OCI-LY3 (cell line): ENCODE measurements around the gene ARHGAP10.

Source experiments
- H2AFZ ChIP-seq: fragments of 200-600, 300-600 bp; shearing (Covaris generic); 2 replicates; pipeline ENCODE4 v1.6.0; 2014; ENCODE audit warnings: antibody characterized with exemption, low read depth, low read length
- H3K27ac ChIP-seq: fragments of 200-600, 300-600 bp; sonication (generic); 2 replicates; pipeline ENCODE4 v1.5.1; 2014; ENCODE audit warnings: mild to moderate bottlenecking, low read length, moderate library complexity, mixed read lengths
- H3K27me3 ChIP-seq: fragments of 200-600, 300-600 bp; sonication (generic); 2 replicates; pipeline ENCODE4 v1.6.1; 2014; ENCODE audit warnings: low read depth, low read length, mixed read lengths
- H3K36me3 ChIP-seq: fragments of 200-600, 300-600 bp; sonication (generic); replicated peaks from 2 replicates; pipeline ENCODE3; 2014; ENCODE audit warnings: low read depth, low read length, mixed read lengths
- H3K4me1 ChIP-seq: fragments of 300-600, 200-600 bp; sonication (generic); 2 replicates; pipeline ENCODE4 v1.6.1; 2014; ENCODE audit warnings: low read length, mixed read lengths
- H3K4me2 ChIP-seq: fragments of 200-600, 300-600 bp; sonication (generic); 2 replicates; pipeline ENCODE4 v1.6.1; 2014; ENCODE audit warnings: low read length, mixed read lengths
- H3K4me3 ChIP-seq: fragments of 300-600, 200-600 bp; sonication (generic); 2 replicates; pipeline ENCODE4 v1.5.1; 2014; ENCODE audit warnings: antibody characterized with exemption, mild to moderate bottlenecking, low read length, moderate library complexity
- H3K79me2 ChIP-seq: fragments of 300-600, 200-600 bp; shearing (Covaris generic); 2 replicates; pipeline ENCODE4 v1.6.1; 2014; ENCODE audit warnings: mild to moderate bottlenecking, low read length, mixed read lengths
- H3K9ac ChIP-seq: fragments of 300-600, 200-600 bp; shearing (Covaris generic); 2 replicates; pipeline ENCODE4 v1.6.0; 2014; ENCODE audit warnings: mild to moderate bottlenecking, low read length, moderate library complexity
- H3K9me3 ChIP-seq: fragments of 200-600, 300-600 bp; shearing (Covaris generic); 2 replicates; pipeline ENCODE4 v1.6.1; 2014; ENCODE audit warnings: low read length, mixed read lengths; ENCODE audit not compliant: insufficient read depth
- H4K20me1 ChIP-seq: fragments of 200-600, 300-600 bp; sonication (generic); 2 replicates; pipeline ENCODE4 v1.6.1; 2016; ENCODE audit warnings: low read length, mixed read lengths; ENCODE audit not compliant: insufficient read depth
- CTCF ChIP-seq: fragments of 200-600, 300-600 bp; sonication (generic); IDR thresholded peaks from 2 replicates; pipeline ENCODE4 v1.5.1; 2014; ENCODE audit warnings: antibody characterized with exemption, low read length, low read depth
- EZH2phosphoT487 ChIP-seq: fragments of 200-600 bp; shearing (Covaris generic); IDR thresholded peaks from 2 replicates; pipeline ENCODE4 v1.6.1; 2018; ENCODE audit warnings: antibody characterized with exemption, mixed run types, low read depth

The ARHGAP10 gene

GRCh38 chr4:147737623-147738022, 5.7 kb downstream of the ARHGAP10 start:
- Histone ChIP-seq H3K36me3 (no peaks in the 10 kb centered on the region), H3K27ac (no peak overlapping the region), H3K27me3 (peaks cover 5% of the 10 kb centered on the region; the same call in 1 of the 2 replicates), H3K4me2 (no peak overlapping the region), H2AFZ (no peak overlapping the region), H3K4me3 (no peak overlapping the region), H3K79me2 (peaks cover 33% of the 10 kb centered on the region), H3K4me1 (peaks cover 35% of the 10 kb centered on the region), H4K20me1 (peaks cover 9% of the 10 kb centered on the region; the same call in 1 of the 2 replicates), H3K9me3 (no peaks in the 10 kb centered on the region), H3K9ac (no peak overlapping the region)
- no peak for TF ChIP-seq EZH2phosphoT487
- TF ChIP-seq CTCF: no peak

GRCh38 chr4:147739239-147739823, 7.4 kb downstream of the ARHGAP10 start:
- TF ChIP-seq EZH2phosphoT487 (no peak), CTCF (no peak)
- peaks cover 19% of the 10 kb centered on the region for H3K4me1 ChIP-seq
- H4K20me1 ChIP-seq: peaks cover under 1% of the 10 kb centered on the region; the same call in 1 of the 2 replicates

GRCh38 chr4:147740176-147740575, 8.3 kb downstream of the ARHGAP10 start:
- H3K4me3 ChIP-seq: no peak overlapping the region
- H3K27ac ChIP-seq: no peak overlapping the region
- H3K36me3 ChIP-seq: no peaks in the 10 kb centered on the region
- H3K4me1 ChIP-seq: peaks cover 11% of the 10 kb centered on the region
- H3K9ac ChIP-seq: no peak overlapping the region
- H3K9me3 ChIP-seq: no peaks in the 10 kb centered on the region
- H4K20me1 ChIP-seq: no peaks in the 10 kb centered on the region
- peaks cover 22% of the 10 kb centered on the region for H3K79me2 ChIP-seq
- H2AFZ ChIP-seq: no peak overlapping the region
- H3K27me3 ChIP-seq: peaks cover 4% of the 10 kb centered on the region; the same call in 1 of the 2 replicates
- no peak overlapping the region for H3K4me2 ChIP-seq
- no peak for TF ChIP-seq EZH2phosphoT487
- TF ChIP-seq CTCF: no peak

More at GRCh38 chr4:147739239-147739823, 7.4 kb downstream of the ARHGAP10 start:
- Histone ChIP-seq H3K9ac (no peak overlapping the region), H3K36me3 (no peaks in the 10 kb centered on the region), H3K9me3 (no peaks in the 10 kb centered on the region), H3K79me2 (peaks cover 25% of the 10 kb centered on the region), H3K27me3 (peaks cover 5% of the 10 kb centered on the region; the same call in 1 of the 2 replicates), H3K27ac (no peak overlapping the region), H2AFZ (no peak overlapping the region), H3K4me3 (no peak overlapping the region), H3K4me2 (no peak overlapping the region)

GRCh38 chr4:147741190-147741788, 9.4 kb downstream of the ARHGAP10 start:
- Histone ChIP-seq H3K4me3 (no peak overlapping the region), H3K27me3 (no peaks in the 10 kb centered on the region), H3K4me2 (no peak overlapping the region), H2AFZ (no peak overlapping the region), H3K27ac (no peak overlapping the region), H3K4me1 (no peaks in the 10 kb centered on the region; the same call in 1 of the 2 replicates), H3K79me2 (peaks cover 14% of the 10 kb centered on the region), H4K20me1 (no peaks in the 10 kb centered on the region), H3K9ac (no peak overlapping the region), H3K36me3 (no peaks in the 10 kb centered on the region), H3K9me3 (no peaks in the 10 kb centered on the region)
- TF ChIP-seq EZH2phosphoT487 (no peak), CTCF (no peak)
